ENCODE measurements around the gene DBH.

DNA sequence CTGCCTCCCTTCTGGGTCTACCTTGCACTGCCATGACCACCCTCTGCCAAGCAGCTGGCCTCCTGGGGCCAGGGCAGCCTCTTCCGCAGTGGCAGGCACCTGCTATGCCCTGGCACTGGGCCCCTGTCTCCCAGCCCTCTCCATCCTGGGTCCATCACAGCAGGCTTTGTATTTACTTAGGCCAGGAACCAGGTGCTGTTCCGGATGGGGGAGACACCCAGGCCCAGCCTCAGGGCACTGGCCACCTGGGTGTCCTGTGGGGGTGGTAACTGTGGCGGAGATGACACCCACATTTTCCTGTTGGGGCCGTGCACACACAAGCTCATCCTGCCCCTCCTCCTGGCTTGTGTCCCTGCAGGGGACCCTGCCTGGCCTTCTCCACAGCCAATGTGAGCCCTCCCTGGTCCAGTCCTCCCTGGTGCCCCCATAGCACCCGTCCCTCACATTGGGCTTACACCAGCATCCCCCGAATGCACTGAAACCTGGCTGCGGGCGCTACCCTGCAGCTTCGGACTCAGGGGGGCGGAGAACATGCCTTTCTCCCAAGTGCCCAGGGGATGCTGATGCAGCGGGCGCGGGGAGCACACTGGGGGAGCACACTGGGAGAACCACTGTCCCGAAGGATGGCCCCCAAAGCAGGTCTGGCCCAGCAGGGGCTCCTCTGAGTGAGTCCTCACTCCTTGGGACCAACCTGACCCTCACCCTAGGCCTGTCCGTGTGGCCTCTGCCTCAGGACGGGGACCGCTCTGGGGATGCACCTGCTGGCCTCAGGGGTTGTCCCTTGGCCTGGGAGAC is 44.9 kb upstream of the DBH start:
- TF ChIP-seq POLR2A (IDR thresholded peaks at IDR 0.05; ENCODE audit: borderline replicate concordance, extremely low read depth, insufficient read depth, insufficient read length), result no peak
- TF ChIP-seq, protein P1, sequence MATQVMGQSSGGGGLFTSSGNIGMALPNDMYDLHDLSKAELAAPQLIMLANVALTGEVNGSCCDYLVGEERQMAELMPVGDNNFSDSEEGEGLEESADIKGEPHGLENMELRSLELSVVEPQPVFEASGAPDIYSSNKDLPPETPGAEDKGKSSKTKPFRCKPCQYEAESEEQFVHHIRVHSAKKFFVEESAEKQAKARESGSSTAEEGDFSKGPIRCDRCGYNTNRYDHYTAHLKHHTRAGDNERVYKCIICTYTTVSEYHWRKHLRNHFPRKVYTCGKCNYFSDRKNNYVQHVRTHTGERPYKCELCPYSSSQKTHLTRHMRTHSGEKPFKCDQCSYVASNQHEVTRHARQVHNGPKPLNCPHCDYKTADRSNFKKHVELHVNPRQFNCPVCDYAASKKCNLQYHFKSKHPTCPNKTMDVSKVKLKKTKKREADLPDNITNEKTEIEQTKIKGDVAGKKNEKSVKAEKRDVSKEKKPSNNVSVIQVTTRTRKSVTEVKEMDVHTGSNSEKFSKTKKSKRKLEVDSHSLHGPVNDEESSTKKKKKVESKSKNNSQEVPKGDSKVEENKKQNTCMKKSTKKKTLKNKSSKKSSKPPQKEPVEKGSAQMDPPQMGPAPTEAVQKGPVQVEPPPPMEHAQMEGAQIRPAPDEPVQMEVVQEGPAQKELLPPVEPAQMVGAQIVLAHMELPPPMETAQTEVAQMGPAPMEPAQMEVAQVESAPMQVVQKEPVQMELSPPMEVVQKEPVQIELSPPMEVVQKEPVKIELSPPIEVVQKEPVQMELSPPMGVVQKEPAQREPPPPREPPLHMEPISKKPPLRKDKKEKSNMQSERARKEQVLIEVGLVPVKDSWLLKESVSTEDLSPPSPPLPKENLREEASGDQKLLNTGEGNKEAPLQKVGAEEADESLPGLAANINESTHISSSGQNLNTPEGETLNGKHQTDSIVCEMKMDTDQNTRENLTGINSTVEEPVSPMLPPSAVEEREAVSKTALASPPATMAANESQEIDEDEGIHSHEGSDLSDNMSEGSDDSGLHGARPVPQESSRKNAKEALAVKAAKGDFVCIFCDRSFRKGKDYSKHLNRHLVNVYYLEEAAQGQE (IDR thresholded peaks at IDR 0.05; ENCODE audit: low read depth), result no peak
- TF ChIP-seq EGR1 (IDR thresholded peaks at IDR 0.05; ENCODE audit: low read depth), result no peak
- TF ChIP-seq, protein P2, sequence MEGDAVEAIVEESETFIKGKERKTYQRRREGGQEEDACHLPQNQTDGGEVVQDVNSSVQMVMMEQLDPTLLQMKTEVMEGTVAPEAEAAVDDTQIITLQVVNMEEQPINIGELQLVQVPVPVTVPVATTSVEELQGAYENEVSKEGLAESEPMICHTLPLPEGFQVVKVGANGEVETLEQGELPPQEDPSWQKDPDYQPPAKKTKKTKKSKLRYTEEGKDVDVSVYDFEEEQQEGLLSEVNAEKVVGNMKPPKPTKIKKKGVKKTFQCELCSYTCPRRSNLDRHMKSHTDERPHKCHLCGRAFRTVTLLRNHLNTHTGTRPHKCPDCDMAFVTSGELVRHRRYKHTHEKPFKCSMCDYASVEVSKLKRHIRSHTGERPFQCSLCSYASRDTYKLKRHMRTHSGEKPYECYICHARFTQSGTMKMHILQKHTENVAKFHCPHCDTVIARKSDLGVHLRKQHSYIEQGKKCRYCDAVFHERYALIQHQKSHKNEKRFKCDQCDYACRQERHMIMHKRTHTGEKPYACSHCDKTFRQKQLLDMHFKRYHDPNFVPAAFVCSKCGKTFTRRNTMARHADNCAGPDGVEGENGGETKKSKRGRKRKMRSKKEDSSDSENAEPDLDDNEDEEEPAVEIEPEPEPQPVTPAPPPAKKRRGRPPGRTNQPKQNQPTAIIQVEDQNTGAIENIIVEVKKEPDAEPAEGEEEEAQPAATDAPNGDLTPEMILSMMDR (IDR thresholded peaks at IDR 0.05 in 2 of 3, conservative IDR thresholded peaks at IDR 0.05 in 1 of 3; ENCODE audit: borderline replicate concordance in 1 of 3, insufficient read depth in 1 of 3, low read depth in 2 of 3, low read length in 2 of 3), result no peak
- TF ChIP-seq, protein P3, sequence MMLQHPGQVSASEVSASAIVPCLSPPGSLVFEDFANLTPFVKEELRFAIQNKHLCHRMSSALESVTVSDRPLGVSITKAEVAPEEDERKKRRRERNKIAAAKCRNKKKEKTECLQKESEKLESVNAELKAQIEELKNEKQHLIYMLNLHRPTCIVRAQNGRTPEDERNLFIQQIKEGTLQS (IDR thresholded peaks at IDR 0.05), result no peak
- no peak for TF ChIP-seq EZH2phosphoT487 (IDR thresholded peaks at IDR 0.05; ENCODE audit: borderline replicate concordance)
- TF ChIP-seq EZH2 (IDR thresholded peaks at IDR 0.05), result no peak
- no peak for TF ChIP-seq ZNF274 (IDR thresholded peaks at IDR 0.05; ENCODE audit: low read depth, low read length)
- TF ChIP-seq CBX3 (IDR thresholded peaks at IDR 0.05; ENCODE audit: low read depth), result no peak
- no peak for TF ChIP-seq YY1 (IDR thresholded peaks at IDR 0.05; ENCODE audit: extremely low read depth, insufficient replicate concordance, low read depth, low read length)
- TF ChIP-seq CEBPB (IDR thresholded peaks at IDR 0.05; ENCODE audit: low read depth), result no peak
